PC-3 (cell line): Measurements from ENCODE around the gene RRH.

Source experiments
- CTCF ChIP-seq: fragments of 300-600 bp; sonication (generic); conservative IDR thresholded peaks from 2 replicates; pipeline ENCODE4 v1.5.1; 2017; ENCODE audit warnings: antibody characterized with exemption, low read depth, mild to moderate bottlenecking, low read length
- EZH2 ChIP-seq: fragments of 300-600 bp; sonication (generic); IDR thresholded peaks from one replicate; pipeline ENCODE4 v1.6.1; 2017; ENCODE audit warnings: antibody characterized with exemption, mild to moderate bottlenecking, low read length; ENCODE audit not compliant: unreplicated experiment

DNA sequence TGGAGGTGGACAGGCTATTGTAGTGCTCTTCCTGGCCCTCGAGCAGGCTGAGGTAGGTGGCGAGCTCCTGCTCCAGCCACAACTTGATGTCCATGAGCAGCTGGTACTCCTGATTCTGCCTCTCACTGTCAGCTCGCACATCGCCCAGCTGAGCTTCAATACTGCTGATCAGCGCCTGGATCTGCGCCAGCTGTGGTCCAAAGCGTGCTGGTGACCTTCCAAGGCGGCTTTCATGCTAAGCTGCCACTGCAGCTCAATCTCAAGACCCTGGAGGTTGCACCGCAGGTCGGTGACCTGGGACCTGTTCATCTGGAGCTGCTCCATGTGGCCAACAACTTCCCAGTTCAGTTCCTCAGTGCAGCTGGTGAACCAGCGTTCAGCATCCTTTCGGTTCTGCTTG is 51.3 kb downstream of the RRH start:
- no peak for TF ChIP-seq CTCF
- TF ChIP-seq EZH2, result no peak
